Right atrium auricular region (tissue), 2 donors: Measurements from ENCODE around the gene MTUS2. TPM values are rescaled to one million over a fixed set of nuclear protein-coding genes. Genes with fewer than 3 reads are reported as not detected.

Experiments
- DNase-seq: peaks from one replicate; pipeline ENCODE4 v3.0.0-alpha.2; 2019; ENCODE audit warnings: low spot score
- H3K27ac ChIP-seq, 2 donors: fragments of 200-600 bp; sonication (generic); 1 replicate in 1 of 2; 2 replicates in 1 of 2; pipeline ENCODE4 v1.5.1; 2016 to 2019
- H3K27me3 ChIP-seq, 2 donors: fragments of 200-600 bp; sonication (generic); one replicate each; pipeline versions ENCODE4 v1.5.1 to v1.6.0; 2017 to 2019
- H3K36me3 ChIP-seq: fragments of 200-600 bp; sonication (generic); one replicate; pipeline ENCODE4 v1.5.1; 2016
- H3K4me1 ChIP-seq, 2 donors: fragments of 200-600 bp; sonication (generic); one replicate each; pipeline versions ENCODE4 v1.5.1 to v1.6.0; 2017 to 2019
- H3K4me3 ChIP-seq, 2 donors: fragments of 200-600 bp; sonication (generic); 1 replicate in 1 of 2; 2 replicates in 1 of 2; pipeline ENCODE4 v1.5.1; 2017 to 2019; ENCODE audit warnings: mild to moderate bottlenecking in 1 of 2, moderate library complexity in 1 of 2
- H3K9me3 ChIP-seq, 2 donors: fragments of 200-600 bp; sonication (generic); one replicate each; pipeline ENCODE4 v1.5.1; 2019
- CTCF ChIP-seq, 2 donors: fragments of 200-600 bp; sonication (generic); IDR thresholded peaks; one replicate each; pipeline ENCODE4 v1.5.1; 2019; ENCODE audit warnings: antibody characterized with exemption in 2 of 2
- total RNA-seq, 2 donors: library from RNA; depleted of rRNA; stranded (reverse); fragments of >200 nt; gene quantifications; one replicate each; pipeline ENCODE4 v1.1.0, GENCODE V29; 2016

The MTUS2 gene
- total RNA-seq, 2 donors from 2014 or later = 34.6 to 142 TPM

- Histone ChIP-seq H3K27me3 (no peaks in the 10 kb centered on the region), H3K27ac (peak overlapping the region; percentile 68 to 92), H3K9me3 (no peaks in the 10 kb centered on the region), H3K4me1 (peaks cover 0 to 5% of the 10 kb centered on the region in 2 donors), H3K4me3 (peak overlapping the region; percentile 52 to 55), H3K36me3 (no peaks in the 10 kb centered on the region)
- DNase-seq = no peak
- no peak for TF ChIP-seq CTCF (IDR thresholded peaks at IDR 0.05)
These were observed 609.3 kb downstream of the MTUS2 start for GRCh38 chr13:29429286-29429900.

- Histone ChIP-seq H3K36me3 (no peaks in the 10 kb centered on the region), H3K9me3 (no peaks in the 10 kb centered on the region), H3K27ac (peak overlapping the region; percentile 75 to 92), H3K4me1 (peaks cover 0 to 35% of the 10 kb centered on the region in 2 donors), H3K4me3 (no peak overlapping the region), H3K27me3 (no peaks in the 10 kb centered on the region)
- no peak for DNase-seq
- no peak for TF ChIP-seq CTCF (IDR thresholded peaks at IDR 0.05)
These were observed 614.2 kb downstream of the MTUS2 start for GRCh38 chr13:29434217-29434945.

GRCh38 chr13:29435125-29435911, 615.2 kb downstream of the MTUS2 start:
- no peaks in the 10 kb centered on the region for H3K9me3 ChIP-seq
- no peaks in the 10 kb centered on the region for H3K36me3 ChIP-seq
- no peaks in the 10 kb centered on the region for H3K27me3 ChIP-seq
- H3K4me1 ChIP-seq = peaks cover 0 to 41% of the 10 kb centered on the region in 2 donors
- peak overlapping the region; percentile 75 to 92 for H3K27ac ChIP-seq
- DNase-seq = no peak
- no peak overlapping the region for H3K4me3 ChIP-seq
- TF ChIP-seq CTCF (IDR thresholded peaks at IDR 0.05) = no peak

- Histone ChIP-seq H3K4me1 (peaks cover 0 to 50% of the 10 kb centered on the region in 2 donors), H3K27ac (peak overlapping the region; percentile 75 to 92), H3K9me3 (no peaks in the 10 kb centered on the region), H3K4me3 (no peak overlapping the region), H3K36me3 (no peaks in the 10 kb centered on the region), H3K27me3 (no peaks in the 10 kb centered on the region)
- DNase-seq = no peak
- no peak for TF ChIP-seq CTCF (IDR thresholded peaks at IDR 0.05)
These were observed 616.2 kb downstream of the MTUS2 start for GRCh38 chr13:29436291-29436690.

GRCh38 chr13:29436721-29437280, 616.7 kb downstream of the MTUS2 start:
- H3K27ac ChIP-seq = peak overlapping the region; percentile 75 to 92
- peaks cover 0 to 50% of the 10 kb centered on the region in 2 donors for H3K4me1 ChIP-seq
- no peak overlapping the region for H3K4me3 ChIP-seq
- no peaks in the 10 kb centered on the region for H3K9me3 ChIP-seq
- DNase-seq = no peak
- no peaks in the 10 kb centered on the region for H3K36me3 ChIP-seq
- no peaks in the 10 kb centered on the region for H3K27me3 ChIP-seq
- TF ChIP-seq CTCF (IDR thresholded peaks at IDR 0.05) = no peak
